SKM-1 (cell line): ENCODE measurements around the gene SIRPB1.
"Not testable (repeated sequence)": the region's sequence is repeated elsewhere in the genome, so short reads cannot be mapped to it uniquely, and the experiment has no call there.

ENCODE experiments used
- DNase-seq: peaks from one replicate; lab custom pipeline; 2025; ENCODE audit not compliant: unreplicated experiment; lab: John Stamatoyannopoulos, UW

The SIRPB1 gene

GRCh38 chr20:1637226-1637625 is 17.4 kb upstream of the SIRPB1 start:
- no peak for DNase-seq

GRCh38 chr20:1636621-1637020 is 16.8 kb upstream of the SIRPB1 start:
- DNase-seq = no peak

GRCh38 chr20:1635291-1635979 is 15.6 kb upstream of the SIRPB1 start:
- no peak for DNase-seq

GRCh38 chr20:1633535-1633934 is 13.7 kb upstream of the SIRPB1 start:
- no peak for DNase-seq

- DNase-seq = no peak
These were observed 12.4 kb upstream of the SIRPB1 start for GRCh38 chr20:1632178-1632577.

- no peak for DNase-seq
These were observed 11.7 kb upstream of the SIRPB1 start for GRCh38 chr20:1631309-1632151.

- no peak for DNase-seq
These were observed 10.4 kb upstream of the SIRPB1 start for GRCh38 chr20:1630186-1630585.

- DNase-seq = no peak
These were observed 9.5 kb upstream of the SIRPB1 start for GRCh38 chr20:1629321-1629720.

- no peak for DNase-seq
These were observed 8.8 kb upstream of the SIRPB1 start for GRCh38 chr20:1628621-1629020.

- no peak for DNase-seq
These were observed 7.4 kb upstream of the SIRPB1 start for GRCh38 chr20:1627200-1627550.

GRCh38 chr20:1626528-1627199 is 6.9 kb upstream of the SIRPB1 start:
- DNase-seq = no peak

- no peak for DNase-seq
These were observed 5.4 kb upstream of the SIRPB1 start for GRCh38 chr20:1625083-1625690.

- DNase-seq = no peak
These were observed 3.8 kb upstream of the SIRPB1 start for GRCh38 chr20:1623501-1624205.

GRCh38 chr20:1622450-1622849 is 2.6 kb upstream of the SIRPB1 start:
- DNase-seq = peak; percentile 50

GRCh38 chr20:1621316-1621715 is 1.5 kb upstream of the SIRPB1 start:
- DNase-seq = no peak

- DNase-seq = no peak
These were observed 762 bp downstream of the SIRPB1 start for GRCh38 chr20:1618954-1619540.

GRCh38 chr20:1618479-1618878 is 1.3 kb downstream of the SIRPB1 start:
- DNase-seq = no peak

- no peak for DNase-seq
These were observed 2.9 kb downstream of the SIRPB1 start for GRCh38 chr20:1616858-1617434.

- DNase-seq = not testable (repeated sequence)
These were observed 9.4 kb downstream of the SIRPB1 start for GRCh38 chr20:1610404-1610803.

- not testable (repeated sequence) for DNase-seq
These were observed 11.0 kb downstream of the SIRPB1 start for GRCh38 chr20:1608678-1609347.
